Fibroblast of skin of right quadriceps (primary cell): ENCODE data around the gene USH2A.

Experiments
- DNase-seq: peaks from one replicate; pipeline ENCODE4 v3.0.0-alpha.2; 2013

Gene USH2A

DNA sequence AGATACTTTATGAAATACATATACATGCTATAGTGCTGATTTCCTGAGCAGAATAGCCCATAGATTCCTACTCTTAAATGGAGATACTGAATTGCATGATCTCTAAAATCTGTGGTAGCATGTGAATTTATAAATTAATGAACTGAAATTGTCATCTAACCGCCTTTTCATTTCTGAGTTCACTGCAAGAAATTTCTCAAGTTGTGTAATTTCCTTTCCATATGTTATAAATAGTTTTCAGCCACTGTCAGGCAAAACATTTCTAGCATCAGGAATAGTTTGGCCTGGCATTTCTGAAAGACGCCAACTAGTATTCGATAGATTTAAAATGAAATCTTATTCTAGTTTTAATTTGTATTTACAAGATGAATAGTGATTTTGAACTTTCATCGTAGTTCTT lies 310.1 kb downstream of the USH2A start:
- peak; percentile 58 for DNase-seq

DNA sequence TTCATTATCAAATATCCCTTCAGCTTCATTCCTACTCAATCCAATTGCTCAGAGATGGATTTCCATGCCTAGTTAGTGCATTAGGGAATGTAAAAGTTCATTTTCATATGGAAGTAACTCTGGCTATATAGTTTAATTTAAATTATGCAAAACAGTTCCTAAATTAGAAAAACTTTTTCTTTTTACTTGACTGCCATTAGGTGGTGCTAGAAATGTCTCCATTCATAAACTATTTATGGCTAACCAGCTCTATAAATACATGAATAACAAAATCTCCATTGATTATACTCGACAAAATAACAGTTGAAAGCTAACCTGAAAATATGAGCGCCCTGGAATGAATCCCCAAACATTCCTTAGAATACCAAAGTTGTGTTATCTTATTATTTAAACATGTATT lies 311.4 kb downstream of the USH2A start:
- no peak for DNase-seq

DNA sequence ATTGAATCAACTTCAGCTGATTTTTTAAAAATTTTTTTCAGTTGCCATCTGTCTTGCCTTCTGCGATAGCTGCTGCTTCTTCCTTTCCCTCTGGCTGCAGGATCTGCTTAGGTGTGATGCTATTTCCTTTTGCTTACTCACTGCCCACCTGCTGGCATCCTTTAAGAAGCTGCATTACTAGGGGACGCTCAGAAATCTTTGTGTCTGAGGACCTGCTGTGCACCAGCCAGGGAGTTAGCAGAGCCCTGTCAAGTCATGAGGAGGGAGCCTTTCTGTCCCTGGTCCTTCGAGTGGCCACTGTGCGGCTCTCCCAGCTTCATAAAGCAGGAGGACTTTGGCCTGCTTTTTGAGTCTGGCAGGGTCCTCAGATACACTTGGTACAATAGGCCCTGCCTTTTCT lies 327.8 kb downstream of the USH2A start:
- DNase-seq: no peak

DNA sequence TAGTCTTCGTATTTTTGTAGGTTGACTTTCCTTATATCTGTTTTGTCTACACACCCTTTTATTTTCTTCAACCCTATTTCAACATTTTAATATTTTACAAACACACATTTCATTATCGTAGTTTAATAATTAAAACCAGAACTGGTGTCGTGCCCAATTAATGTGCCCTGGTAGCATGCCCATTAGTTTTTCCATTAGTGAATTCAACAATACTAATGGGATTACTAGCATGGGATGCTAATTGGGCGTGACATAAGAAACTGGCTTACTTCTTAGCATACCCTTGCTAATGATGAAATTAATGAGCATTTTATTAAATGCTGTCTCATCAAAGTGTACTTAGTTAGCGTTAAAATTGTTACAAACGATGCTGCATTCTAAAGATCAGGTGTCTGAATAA lies 332.7 kb downstream of the USH2A start:
- DNase-seq: no peak

DNA sequence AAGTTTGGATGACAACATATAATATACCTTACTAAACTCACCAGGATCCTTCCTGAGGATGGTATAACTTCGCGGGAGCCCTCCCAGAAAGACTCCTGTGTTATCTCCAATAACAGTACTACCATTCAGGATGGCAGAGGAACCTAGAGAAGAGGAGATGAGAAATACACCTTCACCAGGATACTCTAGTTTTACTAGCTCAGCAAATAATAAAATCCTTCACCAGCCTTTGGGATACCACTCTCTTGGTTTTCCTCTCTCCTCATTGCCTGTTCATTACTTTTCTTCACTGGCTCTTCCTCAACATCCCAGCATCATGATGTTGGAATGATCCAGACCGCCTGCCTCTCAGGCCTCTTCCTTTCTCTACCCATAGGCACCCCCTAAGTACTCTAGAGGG lies 336.6 kb downstream of the USH2A start:
- DNase-seq: no peak

DNA sequence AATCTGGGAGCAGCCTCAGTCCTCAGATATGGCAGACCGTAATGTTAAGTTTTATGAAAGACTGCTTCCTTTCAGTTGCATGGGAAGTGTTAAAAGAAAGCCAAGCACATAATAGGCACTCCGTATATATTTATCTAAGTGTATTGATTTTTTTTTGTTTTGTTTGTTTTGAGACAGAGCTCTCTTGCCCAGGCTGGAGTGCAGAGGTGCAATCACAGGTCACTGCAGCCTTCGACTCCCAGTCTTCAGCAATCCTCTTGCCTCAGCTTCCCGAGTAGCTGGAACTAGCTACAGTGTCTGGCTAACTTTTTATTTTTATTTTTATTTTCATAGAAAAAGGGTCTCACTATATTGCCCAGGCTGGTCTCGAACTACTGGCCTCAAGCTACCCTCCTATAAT lies 341.8 kb downstream of the USH2A start:
- DNase-seq: no peak

DNA sequence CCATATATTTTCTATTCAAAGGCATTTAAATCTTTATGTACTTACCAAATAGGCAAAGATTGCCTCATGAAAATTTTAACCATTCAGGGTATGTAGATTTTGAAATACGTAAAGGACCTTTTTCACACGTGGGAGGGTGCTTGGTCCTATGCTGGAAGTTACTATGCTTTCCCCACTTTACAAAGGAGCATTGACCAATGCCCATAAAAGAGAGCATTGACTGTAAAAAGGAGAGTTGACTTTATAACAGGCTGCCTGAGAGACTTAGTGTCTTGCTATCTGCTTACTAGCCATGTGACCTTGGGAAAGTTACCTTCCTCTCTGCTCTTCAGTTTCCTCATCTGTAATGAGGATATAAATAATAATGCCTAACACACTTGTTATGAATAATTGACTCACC lies 346.5 kb downstream of the USH2A start:
- DNase-seq: no peak

DNA sequence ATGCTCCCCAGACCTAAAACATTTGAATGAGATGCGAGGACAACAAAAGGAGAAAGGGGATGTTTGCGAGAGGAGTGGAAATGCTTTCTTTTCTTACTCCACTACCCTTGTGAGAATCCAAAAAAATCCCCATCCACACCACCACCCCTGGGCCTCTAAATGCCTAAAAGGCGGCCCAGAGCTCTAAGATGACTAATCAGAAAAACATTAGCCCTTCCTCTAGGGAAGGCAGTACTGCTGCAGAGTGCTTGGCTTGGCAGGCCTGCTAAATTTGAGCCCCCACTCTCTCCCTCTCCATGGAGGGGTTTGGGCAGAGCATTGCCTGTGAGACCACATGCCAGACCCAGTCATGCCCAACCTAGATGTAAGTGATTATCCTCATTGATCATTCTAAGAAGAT lies 347.9 kb downstream of the USH2A start:
- DNase-seq: peak; percentile 62

DNA sequence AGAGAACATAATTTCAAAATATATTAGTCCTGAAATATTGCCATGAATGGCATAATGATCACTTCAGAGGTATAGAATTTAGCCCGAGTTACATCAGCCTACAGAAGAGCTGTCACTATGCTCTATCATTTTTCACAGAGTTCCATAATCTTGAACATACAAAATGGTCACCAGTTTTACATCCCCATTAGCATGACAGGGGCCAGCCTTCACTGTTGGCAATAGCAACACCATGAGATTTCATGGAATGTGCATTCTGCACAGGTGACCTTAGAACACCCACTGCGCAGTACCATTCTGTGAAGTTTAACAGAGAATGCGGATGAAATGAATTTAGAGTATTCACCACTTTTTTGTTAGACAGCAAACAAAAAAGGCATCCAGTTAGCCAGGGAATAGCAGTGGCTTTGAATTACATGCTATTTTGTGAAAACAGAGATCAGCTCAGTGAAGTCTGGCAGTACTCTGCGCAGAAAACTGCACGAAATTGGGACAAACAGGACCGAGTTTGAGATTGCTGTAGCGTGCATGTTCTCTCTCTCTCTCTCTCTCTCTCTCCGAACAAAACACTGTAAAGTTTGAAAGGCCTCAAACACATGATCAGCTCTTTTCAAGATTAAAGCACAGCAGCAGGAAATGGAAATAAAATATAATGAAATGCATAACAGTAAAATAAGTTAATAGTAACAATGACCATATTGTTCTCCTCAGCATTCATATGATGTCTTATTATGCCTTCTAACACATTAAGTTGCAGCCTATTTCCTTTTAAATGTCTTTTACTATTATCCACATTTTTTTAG lies 349.3 kb downstream of the USH2A start:
- no peak for DNase-seq

DNA sequence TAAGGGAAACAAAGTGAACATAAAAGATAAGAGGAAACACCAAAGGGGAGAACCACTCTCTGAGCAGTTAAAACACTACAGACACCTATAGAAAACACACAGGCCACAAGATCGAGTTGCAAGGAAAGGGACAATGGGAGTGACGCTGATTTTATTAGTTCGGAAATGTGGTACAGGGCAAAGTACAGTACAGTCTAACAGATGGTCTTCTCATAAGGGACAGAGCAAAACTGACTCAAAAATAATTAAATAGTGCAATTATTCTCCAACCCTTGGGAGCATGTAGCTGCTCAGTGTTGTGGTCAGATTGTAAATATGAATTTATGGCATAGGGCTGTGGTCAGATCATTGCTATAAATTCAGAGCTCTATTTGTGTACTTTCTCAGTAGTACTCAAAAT lies 352.0 kb downstream of the USH2A start:
- peak; percentile 3 for DNase-seq

DNA sequence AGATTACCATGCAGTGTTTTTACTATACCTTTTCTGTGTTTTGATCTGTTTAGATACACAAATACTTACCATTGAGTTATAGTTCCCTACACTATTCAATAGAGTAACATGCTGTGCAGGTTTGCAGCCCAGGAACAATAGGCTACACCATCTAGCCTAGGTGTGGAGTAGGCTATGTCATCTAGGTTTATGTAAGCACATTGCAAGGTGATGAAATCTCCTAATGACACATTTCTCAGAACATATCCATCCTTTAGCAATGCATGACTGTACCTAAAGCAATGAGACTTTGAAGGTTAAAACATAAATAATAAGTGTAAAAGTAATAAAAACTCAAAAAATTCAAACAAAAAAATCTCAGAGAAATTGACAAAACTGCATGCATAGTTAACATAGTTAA lies 358.6 kb downstream of the USH2A start:
- DNase-seq: peak; percentile 6

DNA sequence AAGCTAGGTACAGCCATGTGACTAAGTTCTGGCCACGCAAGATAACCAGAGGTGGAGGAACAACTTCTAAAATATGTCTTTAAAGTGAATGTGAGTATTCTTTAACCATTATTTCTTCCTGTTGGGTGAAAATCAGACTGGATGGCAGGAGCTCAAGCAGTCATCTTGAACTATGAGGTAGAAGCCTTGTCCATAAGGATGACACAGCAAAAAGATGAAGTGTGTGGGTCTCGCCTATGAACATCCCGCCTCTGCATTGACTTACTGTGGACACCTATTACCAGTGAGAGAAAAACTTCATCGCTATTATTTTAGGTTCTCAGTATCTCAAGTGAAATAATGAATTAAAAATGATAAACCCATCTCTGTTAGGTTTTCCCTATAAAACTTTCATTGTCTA lies 365.3 kb downstream of the USH2A start:
- no peak for DNase-seq

DNA sequence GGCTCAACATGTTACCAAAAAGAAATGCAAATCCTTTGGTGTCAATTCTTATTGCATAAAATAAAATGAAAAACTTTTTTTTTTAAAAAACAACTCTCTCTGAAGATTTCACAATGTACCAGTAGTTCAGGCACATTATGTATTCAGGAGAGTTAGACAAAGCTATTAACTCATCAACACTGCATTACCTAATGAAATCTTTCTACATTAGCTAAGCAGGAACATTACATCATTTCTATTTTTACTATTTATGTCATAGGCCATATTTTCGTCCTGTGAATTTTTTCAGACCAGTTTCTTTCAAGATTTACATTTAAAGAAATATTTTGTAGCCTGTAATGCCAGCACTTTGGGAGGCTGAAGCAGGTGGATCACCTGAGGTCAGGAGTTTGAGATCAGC lies 366.2 kb downstream of the USH2A start:
- no peak for DNase-seq

DNA sequence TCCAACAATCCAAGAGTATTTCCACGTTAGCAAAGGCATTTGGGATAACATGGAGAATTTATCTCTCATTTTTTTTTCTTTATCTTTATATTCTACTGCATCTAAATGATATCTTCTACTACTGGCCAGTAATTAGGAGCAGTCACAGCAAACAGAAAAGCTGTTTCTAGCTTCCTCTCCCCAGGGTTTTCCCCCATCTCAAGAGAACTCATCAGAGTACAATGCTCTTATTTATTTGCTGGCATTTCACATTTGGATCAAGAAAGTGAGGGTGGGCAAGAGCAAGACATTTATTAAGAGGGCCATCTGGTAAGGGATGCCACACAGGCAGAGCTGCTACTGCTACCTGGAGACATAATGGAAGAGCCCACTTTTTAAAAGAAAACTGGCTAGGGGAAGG lies 368.2 kb downstream of the USH2A start:
- no peak for DNase-seq

DNA sequence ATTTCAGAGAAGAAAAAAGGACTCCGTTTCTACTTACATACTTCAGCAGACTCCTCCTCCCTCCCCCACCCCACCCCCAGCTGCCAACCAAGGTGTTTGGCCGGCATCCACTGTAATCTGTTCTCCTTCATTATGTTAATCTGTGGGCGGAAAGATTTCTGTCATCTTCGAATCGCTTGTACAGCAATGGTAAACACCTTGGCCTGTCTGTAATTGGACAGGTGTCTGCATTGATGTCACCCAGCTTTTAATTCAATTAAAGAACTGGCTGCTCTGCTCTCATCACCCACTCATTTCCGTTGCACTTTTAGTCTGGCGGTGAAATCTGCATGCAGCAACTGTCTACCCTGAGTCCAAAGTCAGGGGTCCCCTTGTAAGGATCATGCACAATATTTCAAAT lies 368.6 kb downstream of the USH2A start:
- DNase-seq: no peak

DNA sequence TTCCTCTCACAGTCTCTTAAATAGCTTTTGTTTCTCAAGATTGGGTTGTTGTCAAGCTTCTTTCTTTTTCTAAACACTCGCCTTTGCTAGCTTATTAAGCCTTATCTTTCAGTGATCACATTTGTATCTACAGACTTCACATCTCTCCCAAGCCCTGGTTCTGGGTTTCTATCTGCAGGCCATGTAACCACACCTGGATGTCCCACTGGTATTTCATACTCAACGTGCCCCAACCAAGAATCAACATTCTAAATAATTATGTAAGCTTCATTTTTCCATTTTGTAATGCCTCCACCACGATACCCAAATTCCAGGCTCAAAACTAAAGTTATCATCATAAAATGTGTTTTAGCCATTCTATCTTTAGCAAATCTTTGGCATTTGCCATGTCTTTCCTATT lies 372.2 kb downstream of the USH2A start:
- no peak for DNase-seq

DNA sequence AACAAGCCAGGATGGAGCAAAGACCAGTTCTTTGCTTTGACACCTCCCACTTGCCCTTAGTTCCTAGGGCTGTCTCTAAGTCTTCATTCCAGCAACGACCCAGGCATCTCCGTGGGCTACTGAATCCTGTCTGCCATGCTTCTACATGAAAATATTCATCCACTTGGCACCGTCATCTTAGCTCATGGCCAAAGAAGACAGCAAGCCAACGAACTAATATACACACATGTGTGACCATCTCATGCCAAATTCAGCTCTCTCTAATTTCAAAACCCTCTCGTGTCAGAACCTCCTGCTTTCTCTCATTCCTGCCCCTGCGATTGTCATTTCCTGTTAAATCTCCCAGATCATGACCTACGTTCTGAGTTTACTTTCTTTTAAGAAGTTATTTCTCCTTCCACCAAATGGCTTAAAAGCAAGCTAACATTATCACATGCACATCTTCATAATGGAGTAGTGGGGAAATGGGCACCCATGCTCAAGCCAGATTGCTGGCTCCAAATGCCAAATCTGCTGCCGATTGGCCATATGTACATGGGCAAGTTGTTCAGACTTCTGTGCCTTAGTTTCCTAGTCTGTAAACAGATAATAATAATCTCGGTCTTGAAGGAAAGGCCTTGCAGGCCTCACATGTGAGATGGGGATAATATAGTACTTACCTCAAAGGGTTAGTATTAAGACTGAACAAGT lies 373.4 kb downstream of the USH2A start:
- no peak for DNase-seq

DNA sequence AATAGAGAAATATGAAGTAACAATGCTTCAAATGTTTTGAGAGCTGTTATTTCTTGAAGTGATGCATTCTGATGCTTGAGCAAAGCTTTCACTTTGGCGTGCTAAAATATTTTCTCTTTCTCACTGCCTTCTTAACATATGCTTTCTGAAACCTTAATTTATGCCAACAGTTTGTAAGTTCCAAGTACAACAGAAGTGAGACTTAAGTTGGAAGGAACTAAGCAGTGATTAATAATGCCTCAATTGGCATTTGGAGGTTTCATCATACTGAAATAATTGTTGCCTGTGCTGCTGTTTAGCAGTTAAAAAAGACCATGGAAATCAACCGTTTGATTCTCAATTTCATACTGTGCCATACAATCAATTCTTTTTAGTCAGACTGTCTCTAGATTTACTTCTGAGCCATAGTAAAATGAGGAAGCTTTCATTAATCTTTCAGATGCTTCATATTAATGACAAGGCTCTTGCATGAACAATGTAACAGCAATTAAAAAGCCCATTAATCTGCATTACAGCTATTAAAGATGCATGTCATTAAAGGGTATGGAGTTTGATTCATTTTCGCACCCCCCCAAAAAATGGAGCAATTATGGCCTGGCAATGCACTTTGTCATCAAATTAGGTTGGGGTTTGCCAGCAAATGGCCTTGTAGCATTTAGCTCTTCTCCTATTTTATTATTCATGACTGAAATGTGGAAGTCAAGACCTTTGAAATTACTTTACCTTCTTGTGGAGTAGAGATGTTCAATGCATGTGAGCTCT lies 375.3 kb downstream of the USH2A start:
- DNase-seq: peak; percentile 34

DNA sequence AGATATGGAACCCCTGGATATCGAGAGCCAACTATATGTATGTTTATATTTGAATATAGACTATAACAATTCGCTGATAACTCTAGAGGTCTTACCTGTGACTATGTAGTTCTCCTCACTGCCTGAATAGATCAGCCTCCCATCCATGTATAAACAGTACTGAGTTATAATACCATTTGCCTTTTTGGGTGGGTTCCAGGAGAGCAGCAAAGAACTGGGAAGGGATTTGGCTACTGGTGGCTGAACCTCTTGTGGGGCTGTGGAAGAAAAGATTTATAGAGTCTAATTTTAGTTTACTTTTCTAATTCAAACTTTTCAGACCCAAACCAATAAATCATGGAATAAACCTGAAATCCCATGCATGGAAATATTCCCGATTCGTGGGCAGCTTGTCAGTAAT lies 376.9 kb downstream of the USH2A start:
- peak; percentile 15 for DNase-seq

DNA sequence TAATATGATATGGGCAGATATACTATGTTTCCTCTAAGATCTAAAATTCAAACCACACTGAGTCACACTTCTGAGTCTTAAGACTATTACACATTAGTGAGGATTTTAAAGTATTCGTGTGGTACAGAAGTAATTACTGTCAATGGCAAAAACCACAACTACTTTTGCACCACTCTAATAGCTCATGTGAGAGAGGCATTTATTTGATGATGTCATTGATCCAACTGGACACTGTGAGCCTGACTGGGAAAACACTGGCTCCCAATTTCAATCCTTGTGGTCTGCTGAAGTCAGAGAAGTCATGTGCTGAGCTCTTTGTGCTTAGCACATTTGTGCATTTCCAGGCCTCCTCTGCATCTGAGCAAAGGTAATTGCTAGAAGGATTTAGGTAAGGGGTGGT lies 377.8 kb downstream of the USH2A start:
- peak; percentile 98 for DNase-seq

DNA sequence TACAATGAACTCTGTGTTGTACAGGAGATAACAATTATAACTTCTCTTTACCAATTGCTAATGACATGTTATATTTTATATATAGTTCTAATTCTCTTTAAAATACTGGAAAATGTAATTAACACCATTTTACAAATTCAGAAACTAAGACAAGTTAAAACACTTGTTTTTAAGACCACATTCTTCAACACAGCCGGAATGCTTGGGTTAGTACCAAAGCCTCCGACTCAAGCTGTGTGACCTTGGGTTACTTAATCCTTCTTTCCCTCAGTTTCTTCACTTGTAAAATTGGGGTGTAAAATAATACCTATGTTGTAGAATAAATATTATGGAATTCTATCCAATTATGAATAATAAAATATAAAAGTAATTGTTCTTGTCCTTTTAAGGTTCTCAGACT lies 378.7 kb downstream of the USH2A start:
- no peak for DNase-seq

DNA sequence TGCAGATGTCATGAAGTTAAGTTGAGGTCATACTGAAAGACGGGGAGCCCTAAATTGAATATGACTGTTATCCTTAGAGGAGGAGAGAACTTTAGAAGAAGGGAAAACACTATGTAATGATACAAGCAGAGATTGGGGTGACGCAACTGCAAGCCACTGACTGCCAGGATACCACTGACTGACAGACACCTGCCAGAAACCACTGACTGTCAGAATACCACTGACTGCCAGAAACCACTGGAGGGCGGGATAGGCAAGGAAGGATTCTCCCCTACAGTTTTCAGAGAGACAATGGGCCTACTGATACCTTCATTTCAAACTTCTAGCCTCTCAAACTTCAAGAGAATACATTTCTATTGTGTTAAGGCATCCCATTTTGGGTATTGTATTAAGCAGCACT lies 388.7 kb downstream of the USH2A start:
- DNase-seq: no peak

DNA sequence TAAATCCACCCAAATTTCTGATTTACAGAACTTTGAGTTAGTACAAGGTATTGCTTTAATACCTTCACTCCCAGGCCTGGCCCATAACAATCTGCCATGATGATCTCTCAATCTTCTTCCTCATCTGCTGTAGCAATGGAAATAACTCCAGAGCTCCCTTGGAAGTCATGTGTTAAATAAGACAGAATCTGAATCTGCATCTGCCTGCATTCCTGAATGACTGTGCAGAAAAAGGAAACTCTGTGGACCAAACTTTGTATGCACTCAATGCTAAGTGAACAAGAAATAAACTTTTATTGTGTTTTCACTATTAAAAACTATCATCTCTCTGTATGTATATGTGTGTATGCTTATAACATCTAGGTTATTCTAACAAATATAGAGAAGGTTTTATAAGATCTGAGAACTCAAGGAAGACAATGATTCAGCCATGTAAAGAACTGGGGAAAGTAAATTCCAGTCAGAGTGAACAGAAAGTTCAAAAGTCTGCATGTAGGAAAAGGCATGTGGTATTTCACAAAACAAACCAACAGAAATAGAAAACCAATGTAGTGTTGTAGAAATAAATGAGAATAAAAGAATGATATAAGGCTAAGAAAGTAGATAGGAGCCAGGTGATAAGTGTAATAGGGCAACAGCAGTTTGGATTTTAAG lies 390.2 kb downstream of the USH2A start:
- DNase-seq: no peak

DNA sequence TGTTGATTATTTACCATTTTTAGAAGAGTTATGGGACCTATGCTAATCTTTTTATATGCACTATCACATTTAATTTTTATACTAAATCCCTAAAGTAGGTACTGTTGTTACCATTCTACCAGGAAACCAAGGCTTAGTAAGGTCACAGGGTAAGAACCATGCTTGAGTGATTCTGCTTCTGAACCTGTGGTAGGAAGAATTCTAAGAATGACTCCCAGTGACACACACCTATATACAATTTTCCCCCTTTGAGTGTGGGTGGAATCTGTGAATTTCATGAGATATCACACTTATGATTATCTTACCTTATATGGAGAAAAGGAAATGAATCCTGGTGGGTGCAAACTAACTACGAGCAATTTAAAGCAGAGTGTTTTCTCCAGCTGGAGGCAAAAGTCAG lies 391.0 kb downstream of the USH2A start:
- no peak for DNase-seq
